Uterus (tissue), 2 donors: ENCODE data around the gene SMOC1.

ENCODE experiments used
- POLR2A ChIP-seq, 2 donors: fragments of 450-650 bp; IDR thresholded peaks; one replicate each; pipeline ENCODE4 v1.6.1; 2016; ENCODE audit warnings: antibody characterized with exemption in 2 of 2, mild to moderate bottlenecking in 1 of 2, moderate library complexity in 1 of 2
- TF ChIP-seq, protein P1 (sequence below), 4 experiments: fragments of 200-600 bp in 2 of 4; fragments of 450-650 bp in 2 of 4; sonication (generic) in 2 of 4; IDR thresholded peaks; one replicate each; pipeline ENCODE4 v1.5.1; 2016 to 2019; ENCODE audit warnings: antibody characterized with exemption in 4 of 4, mild to moderate bottlenecking in 2 of 4, moderate library complexity in 1 of 4

DNA sequence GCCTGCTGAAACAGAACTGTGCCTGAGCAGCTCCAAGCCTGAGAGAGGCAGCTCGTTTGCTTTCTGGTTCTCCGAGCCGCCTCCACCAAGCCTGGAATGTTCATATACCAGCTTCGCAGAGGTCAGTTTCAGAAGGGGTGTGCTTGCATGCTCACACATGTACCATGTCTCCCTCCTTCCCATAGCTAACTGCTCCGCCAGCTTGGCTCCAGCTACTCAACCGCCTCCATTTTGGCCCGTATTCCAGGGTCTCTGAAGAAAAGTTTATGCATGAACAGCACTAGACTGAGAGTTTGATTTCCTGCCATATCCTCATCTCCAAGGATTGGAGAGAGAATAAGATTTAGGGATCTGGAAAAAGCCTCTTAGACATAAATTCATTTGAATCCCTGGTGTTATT, 103.7 kb downstream of the SMOC1 start:
- TF ChIP-seq, protein P1, sequence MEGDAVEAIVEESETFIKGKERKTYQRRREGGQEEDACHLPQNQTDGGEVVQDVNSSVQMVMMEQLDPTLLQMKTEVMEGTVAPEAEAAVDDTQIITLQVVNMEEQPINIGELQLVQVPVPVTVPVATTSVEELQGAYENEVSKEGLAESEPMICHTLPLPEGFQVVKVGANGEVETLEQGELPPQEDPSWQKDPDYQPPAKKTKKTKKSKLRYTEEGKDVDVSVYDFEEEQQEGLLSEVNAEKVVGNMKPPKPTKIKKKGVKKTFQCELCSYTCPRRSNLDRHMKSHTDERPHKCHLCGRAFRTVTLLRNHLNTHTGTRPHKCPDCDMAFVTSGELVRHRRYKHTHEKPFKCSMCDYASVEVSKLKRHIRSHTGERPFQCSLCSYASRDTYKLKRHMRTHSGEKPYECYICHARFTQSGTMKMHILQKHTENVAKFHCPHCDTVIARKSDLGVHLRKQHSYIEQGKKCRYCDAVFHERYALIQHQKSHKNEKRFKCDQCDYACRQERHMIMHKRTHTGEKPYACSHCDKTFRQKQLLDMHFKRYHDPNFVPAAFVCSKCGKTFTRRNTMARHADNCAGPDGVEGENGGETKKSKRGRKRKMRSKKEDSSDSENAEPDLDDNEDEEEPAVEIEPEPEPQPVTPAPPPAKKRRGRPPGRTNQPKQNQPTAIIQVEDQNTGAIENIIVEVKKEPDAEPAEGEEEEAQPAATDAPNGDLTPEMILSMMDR (IDR thresholded peaks at IDR 0.05), result no peak
- TF ChIP-seq POLR2A (IDR thresholded peaks at IDR 0.05), result no peak
